Peyer's patch (tissue), 4 donors: Measurements from ENCODE around the gene RAB3A.

Experiments used
- CTCF ChIP-seq, 6 experiments: fragments of 450-650 bp in 4 of 6; fragments of 200-600 bp in 2 of 6; sonication (generic) in 1 of 6; IDR thresholded peaks; one replicate each; pipeline ENCODE4 v1.5.1; 2017 to 2019; ENCODE audit warnings: antibody characterized with exemption in 6 of 6, mild to moderate bottlenecking in 3 of 6, moderate library complexity in 1 of 6
- POLR2A ChIP-seq, 2 donors: fragments of 450-650 bp; IDR thresholded peaks; one replicate each; pipeline ENCODE4 v1.5.1; 2017; ENCODE audit warnings: antibody characterized with exemption in 2 of 2, mild to moderate bottlenecking in 2 of 2, moderate library complexity in 2 of 2

GRCh38 chr19:18214779-18215433, 11.1 kb upstream of the RAB3A start:
- TF ChIP-seq CTCF (IDR thresholded peaks at IDR 0.05): no peak
- no peak for TF ChIP-seq POLR2A (IDR thresholded peaks at IDR 0.05)
